HG03135 (cell line): ENCODE measurements around the gene RRAS2.
"Not testable (repeated sequence)": the region's sequence is repeated elsewhere in the genome, so short reads cannot be mapped to it uniquely, and the experiment has no call there.

Experiments used
- ATAC-seq: cut with Tn5 transposase; IDR thresholded peaks from one replicate; pipeline ENCODE4 v1.9.1; 2021; ENCODE audit warnings: mild to moderate bottlenecking, moderate library complexity; ENCODE audit not compliant: unreplicated experiment

RRAS2 gene

DNA sequence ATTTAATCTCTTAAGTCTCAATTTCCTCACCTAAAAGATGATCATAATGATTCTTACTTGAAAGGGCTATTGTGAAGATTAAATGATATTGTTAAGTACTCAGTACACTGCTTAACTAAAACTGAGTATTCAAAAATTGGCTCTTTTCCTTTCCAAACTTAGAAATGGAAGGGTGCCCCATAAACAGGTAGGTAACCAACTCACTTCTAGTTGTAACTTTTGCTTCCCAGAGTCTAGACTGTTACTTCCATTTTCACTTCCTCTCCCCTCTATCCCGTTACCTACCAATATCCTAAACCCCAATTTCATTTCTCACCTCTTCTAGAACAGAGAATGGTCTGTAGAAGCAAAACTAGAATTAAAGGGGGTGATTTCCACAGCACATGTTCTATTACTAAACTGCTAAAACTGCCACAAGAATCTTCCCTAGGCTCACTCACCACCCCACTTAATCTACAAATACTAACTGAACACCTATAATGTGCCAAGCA lies 50.0 kb downstream of the RRAS2 start:
- ATAC-seq: no peak

DNA sequence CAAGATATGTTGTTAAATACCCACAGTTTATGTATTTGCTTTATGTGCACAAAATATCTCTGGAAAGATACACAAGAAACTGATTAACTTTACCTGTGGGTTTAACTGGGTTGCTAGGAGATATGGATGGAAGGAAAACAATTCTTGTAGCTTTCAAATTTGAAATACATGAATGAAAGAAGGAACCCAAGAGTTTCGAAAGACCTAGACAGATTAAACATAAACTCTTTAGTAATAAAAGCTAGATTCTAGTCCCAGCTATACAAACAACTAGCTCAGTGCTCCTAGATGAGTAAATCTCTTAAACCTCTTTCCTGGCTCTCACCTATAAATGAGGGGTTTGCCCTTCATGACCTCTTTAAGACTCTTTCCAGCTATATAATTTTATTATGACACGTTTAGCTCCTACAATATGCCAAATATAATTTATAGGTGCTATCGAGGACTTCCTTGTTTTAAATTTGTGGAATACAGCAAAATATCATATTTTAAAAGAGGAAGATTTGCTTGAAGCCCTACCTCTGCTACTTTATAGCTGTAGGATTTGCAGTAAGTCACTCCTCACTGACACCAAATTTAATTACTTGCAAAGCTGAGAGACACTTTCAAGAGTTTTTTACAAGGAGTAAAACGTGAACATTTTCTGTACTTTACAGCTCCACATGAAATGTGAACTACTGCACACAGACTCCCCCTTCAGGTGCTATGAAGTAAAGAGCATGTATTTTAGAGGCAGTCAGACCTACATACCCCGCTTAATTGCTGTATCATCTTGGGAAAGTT lies 50.7 kb downstream of the RRAS2 start:
- no peak for ATAC-seq

DNA sequence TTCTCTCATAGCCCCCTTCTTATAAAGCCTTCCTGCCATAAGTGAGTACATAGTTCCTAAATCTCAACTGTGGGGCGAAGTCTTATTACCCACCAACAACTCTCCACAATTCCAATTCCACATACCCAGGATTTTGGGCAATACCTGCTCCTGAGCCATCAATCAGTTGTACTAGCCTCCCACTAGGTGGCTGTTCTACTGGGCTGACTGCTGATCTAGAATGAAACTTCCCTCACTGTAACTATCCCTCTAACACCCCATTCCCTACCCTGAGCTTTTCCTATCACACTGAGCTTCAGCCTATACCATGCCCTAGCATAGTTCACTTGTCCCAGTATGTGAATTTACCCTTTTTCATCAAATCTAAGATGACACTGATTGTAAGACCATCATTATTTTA lies 52.5 kb downstream of the RRAS2 start:
- ATAC-seq: no peak

DNA sequence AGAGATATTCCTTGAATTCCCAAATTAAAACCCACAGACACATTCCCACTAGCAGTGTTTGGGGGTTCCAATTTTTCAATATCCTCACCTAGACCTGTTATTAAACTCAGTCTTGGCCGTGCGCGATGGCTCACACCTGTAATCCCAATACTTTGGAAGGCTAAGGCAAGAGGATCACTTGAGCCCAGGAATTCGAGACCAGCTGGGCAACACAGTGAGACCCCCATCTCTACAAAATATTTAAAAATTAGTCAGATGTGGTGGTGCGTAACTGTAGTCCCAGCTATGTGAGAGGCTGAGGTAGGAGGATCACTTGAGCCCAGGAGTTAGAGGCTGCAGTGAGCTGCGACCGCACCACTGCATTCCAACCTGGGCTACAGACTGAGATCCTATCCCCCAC lies 53.3 kb downstream of the RRAS2 start:
- ATAC-seq: no peak

DNA sequence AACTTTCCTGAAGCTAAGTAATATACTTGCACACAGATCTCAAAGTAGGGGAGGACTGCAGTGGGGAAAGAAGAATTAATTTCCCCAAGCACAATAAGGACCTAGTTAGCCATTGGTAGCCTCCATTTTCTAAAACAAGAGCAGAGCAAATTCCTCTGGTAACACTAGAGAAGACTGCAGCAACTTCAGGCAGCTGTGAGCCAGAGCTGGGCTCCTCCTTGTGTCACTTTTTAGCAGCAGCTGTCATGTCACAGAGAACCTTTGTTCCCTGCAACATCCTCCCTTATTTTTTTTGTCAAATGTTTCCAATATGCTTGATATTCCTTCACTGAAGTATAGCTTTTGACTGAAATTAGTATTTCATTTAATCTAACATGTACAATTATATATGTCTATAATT lies 54.4 kb downstream of the RRAS2 start:
- ATAC-seq: no peak

DNA sequence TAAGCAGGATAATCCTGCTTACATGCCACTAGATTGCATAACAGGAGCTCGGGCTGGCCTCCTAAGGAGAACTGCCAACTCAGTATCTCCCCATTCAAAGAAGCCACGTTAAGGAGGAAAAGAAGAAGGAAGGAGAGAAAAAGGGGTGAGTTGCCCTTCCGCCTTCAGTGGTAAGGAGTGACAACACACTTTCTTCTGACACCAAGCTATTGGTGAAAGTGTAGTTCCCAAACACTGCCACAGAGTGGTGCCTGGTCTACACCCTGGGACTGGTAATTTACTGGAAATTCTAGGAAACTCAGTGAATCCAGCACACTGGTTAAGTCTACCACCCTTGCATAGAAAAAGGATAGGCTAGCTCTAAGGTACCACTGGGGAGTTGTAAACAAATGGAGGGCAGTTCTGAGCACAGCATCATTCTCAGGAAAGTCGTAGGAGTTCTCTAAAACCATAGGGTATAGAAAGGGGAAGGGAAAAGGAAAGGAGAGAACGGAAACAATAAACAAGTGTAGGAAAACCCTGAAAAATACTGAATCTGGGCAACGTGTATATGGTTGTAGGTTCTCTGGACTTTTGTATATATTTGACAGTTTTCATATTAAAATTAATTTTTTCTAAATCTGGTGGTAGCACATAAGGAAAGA lies 58.2 kb downstream of the RRAS2 start:
- peak; percentile 84 for ATAC-seq

DNA sequence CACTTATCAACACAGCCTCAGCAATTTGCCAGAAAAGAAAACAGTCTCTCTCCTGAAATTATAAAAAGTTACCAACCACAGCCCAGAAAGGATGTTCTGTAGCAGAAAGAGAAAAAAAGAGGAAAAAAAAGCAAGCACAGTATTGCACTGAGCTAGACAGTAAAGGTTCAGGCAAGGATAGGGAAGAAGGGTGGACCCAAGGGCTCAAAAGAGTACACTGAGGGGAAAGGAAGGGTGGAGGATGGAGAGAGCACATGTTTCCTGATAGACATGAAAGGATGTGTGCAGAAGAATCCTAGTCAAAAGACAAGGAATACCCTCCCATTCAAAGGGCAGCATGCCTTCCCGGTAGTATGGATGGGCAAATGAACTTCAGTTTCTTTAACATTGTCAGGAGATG lies 59.1 kb downstream of the RRAS2 start:
- no peak for ATAC-seq

DNA sequence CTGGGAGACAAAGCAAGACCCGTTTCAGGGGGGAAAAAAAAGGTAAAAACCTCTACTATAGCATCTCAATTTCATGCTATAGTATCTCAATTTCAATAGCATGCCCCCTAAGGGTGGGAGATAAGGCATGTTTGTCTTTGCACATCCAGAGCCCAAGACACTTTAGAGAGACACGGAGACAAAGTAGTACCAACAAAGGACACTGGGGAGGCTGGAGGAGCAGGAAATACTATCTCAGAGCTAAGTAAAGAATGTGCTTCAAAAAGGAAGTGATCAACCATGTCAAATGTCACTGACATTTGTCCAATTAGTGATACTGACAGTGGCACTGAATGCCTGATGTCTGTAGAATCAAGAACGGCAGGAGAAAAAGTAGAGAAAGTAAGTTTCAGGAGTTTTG lies 68.6 kb downstream of the RRAS2 start:
- no peak for ATAC-seq

DNA sequence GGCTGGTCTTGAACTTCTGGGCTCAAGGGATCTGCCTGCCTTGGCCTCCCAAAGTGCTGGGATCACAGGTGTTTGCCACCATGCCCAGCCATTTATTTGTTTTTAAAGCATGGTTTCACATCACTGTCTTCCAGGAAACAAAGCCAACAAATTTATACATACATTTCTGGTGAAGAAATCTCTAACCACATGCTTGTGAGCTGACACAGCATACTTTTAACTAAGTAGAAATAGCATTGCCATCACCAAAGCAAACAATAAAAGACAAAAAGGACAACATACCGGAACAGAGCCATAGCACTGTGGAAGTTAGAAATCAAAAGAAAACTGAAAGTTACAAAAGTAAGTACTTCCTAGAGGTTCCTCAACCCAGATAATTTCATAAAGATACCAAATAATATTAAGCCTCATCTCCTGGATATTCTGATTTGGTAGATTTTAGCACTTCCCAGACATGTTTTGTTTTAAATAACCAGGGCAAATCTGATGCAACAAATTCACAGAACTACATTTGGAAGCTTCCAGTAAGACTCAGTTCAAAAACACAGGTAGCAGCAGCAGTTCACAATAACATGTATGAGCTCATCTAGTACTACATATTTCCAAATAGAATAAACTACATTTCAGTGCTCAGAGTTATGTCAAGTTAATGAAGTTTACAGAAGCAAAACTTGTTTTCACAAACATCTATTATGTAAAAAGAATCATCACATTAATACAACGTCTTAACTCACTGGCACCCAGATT lies 70.6 kb downstream of the RRAS2 start:
- no peak for ATAC-seq

DNA sequence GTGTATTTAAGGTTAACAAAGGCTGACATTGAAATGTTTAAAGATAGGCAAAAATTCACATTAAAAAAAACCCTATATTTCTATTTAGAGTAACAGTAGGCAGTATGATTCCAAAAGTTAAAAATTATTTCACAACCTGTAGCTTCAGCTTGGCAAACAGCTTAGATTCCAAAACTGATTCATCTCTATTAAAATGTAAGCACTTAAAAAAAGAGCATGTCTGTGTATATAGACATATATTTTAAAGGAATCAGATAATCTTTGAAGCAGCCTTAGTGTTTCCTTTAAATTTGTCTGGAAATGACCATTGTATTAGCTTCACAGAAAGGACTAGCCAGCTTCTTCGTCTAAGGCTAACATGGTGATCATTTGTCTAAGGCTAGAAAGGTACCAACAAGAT lies 80.1 kb downstream of the RRAS2 start:
- not testable (repeated sequence) for ATAC-seq

DNA sequence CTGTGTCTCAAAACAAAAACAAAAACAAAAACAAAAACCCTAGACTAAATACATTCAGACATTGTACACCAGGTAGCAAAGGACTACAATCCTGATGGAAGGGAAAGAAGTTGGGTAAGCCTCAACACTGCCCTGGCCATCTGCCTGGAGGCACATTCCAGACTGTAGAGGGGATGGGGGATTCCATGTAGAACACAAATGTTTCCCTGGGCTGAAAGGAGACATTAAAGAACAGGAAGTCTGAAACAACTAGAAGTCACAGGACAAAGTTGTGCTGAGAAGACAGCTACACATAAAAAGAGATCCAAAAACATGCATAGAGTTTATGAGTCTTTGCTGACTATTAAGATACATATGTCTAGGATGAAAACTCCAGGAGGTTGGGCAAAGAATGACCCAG lies 83.9 kb downstream of the RRAS2 start:
- ATAC-seq: no peak

DNA sequence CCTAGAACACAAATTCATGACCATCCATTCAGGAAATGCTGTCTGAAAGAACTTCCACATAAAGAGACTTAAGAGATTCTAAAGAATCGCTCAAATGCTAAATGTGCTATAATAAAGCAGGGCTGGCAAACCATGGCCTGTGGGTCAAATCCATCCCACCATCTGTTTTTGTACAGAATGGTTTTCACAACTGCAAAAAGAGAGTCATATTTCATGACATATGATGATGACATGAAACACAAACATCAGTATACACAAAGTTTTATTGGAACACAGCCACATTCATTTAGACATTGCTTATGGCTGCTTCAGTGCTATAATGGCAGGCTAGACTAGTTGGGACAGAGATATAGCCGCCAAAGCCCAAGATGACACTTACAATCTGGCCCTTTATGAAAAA lies 85.1 kb downstream of the RRAS2 start:
- ATAC-seq: no peak

DNA sequence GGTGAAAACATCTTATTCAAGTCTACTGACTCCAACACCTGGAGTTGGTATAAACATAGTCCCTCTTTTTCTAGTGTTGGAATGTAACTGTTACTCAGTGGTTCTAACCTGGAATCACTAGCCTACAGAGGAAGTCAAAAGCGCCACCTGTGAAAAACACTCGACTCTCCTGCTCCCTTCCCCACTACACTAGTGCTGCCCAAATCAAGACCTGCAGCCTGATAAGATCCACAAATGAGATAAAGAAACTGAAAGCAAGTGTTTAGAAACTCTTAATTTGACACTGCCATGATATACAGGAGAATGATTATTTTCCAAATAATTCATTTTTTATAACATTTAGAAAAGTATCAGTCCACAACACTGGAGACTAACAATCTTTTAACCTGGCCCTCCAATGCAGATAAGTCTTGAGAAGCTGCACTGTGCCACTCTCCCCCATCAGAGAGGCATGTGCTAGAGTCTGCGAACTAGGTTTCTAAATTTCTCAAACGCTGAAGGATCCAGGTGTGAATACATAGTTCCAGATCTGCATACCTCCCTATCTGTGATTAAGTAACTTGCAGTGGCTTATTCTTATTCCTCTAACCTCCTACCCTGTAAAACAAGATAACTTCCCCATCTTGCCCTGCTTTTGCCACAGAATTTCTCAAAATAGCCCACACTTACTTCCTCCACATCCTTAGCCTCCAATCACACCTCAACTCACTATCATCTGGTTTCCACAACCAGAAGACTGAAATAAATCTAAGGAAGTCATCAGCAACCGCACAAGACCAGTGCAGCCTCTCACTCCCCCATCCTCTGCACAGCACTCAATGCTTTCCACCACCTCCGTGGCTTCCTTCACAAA lies 88.1 kb downstream of the RRAS2 start:
- peak; percentile 67 for ATAC-seq

DNA sequence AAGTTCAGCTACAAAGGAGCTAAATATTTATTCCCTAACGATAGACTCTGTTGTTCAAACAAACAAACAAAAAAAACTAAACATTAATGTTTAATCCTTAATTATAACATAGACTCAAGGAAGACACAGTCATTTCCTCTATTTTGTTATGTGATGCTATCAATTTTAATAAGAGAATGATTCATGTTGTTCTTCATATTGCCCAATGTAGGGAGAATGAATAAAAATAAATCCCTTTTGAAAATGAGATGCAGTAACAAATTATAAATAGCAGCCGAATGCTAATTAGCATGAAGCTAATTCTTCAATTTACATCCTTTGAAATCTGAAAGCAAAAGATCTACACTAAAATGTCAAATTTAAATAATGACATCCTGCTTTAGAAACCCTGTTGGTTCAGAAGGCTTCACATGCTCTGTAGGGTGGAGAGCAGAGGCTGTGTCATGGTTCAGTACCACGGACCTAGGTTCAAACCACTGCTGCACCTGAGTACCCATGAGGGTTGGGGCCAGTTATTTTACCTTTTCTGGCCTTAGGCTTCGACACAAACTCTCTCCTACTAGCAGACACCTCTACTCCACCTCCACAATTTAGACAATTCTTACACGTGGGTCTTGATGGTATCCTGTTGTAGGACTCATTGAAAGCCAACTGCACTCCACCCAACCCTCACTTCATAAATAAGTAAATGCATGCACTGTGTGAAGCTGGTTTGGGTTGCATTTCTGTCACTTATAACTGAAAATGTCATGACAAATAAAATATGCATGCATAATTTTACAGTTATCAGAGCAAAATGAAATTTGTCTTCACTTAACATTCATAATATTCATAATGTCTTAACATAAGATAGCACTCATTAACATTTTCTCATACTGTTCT lies 89.0 kb downstream of the RRAS2 start:
- no peak for ATAC-seq

DNA sequence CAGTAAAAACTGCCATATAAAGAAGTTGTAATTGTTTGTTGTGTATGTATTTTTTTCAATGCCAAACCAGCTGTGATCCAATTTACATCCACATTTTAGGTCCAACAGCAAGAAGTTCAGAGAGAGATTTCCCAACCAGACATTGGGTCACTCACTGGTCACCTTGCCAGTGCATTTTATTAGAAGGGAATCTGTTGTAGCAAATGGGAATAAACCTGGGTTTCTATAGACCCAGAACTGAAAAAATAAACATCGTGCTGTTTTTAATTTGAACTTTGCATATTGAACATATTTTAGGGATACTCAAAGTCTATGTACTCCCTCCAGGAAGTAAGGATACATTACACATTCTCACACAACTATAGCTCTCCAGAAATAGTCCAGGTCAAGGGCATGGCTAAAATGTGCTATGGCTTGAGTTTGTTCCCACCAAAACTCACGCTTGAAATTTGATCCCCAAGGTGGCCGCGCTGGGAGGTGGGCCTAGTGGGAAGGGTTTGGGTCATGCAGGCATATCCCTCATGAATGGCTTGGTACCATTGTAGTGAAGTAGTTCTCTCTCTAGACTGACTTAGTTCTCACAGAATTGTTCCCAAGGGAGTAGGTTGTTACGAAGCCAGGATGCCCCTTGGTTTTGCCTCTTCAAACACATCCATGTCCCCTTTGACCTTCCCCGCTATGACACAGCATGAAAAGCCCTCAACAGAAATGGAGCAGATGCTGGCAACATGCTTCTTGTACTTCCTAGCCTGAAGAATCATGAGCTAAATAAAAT lies 90.9 kb downstream of the RRAS2 start:
- ATAC-seq: no peak

DNA sequence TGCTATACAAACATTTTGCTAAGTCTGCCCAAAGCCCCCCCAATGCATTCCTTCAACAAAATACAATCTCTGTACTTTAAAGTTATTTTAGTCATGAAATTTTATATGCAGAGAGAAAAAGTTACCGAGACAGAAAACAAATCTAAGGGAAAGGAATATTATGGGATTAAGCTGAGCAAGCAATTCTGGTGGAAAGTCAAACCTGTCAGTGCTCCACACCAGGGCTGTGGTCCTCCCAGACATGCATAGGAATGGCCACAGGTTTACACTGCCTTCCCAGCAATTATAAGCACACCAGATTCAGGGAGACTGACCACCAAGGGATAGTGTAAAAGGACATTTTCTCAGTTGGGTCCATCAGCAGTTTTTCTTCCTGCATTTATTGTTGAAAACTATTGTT lies 92.4 kb downstream of the RRAS2 start:
- no peak for ATAC-seq

DNA sequence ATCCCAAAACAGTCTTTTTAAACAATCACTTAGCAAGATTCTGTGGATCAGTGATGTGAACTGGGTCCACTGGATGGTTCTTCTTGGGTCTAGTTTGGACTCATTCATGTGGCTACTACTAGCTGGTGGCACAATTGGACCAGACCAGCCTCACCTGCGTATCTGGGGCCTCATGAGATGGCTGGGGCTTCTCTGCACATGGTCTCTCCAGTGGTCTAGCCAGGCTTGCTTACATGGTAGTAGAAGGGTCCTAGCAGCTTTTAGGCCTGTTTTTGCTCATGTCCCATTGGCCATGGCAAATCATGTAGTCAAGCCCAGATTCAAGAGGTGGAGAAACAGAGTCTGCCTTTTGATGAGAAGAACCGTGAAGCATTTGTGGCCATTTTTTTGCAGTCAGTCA lies 94.0 kb downstream of the RRAS2 start:
- ATAC-seq: no peak

DNA sequence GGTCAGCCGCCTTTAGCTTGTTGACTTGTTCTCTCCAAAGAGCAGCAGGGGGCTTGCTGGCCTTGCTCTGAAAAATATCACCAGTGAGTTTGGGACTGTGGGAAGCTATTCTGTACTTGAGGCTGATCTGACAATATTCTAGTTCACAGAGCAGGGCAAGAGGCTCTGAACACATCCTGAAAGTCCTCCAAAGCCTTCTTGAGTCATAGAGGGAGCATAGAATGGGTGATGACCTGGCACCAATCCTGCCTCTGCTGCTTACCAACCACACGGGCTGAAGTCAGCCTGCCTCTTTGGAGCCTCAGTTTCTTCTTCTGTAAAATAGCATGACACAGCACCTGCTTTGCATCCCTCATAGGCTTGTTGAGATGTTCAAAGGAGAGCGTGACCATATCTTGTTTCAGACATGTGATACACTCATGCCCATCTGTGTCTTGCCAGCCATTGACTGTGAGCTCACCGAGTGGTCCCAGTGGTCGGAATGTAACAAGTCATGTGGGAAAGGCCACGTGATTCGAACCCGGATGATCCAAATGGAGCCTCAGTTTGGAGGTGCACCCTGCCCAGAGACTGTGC lies 96.6 kb downstream of the RRAS2 start:
- ATAC-seq: no peak

DNA sequence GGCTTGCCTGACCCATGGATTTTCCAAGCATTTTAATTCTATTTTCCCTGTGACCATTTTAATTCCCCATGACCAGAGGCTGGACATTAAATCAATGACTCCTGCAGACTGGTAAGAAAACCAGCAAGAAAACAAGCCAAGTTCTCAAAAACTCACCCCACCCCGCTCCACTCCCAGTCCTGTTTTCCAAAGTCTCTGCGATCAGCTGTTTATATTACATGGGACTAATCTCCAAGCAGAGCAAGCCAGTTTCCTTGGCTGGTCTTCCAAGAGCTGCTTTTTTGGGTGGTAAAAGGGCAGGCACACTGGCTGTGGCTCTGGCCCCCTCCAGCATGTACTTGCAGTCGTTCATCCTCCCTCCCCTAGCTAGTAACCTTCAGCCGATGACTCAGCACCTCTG lies 97.9 kb downstream of the RRAS2 start:
- no peak for ATAC-seq
